GM12891 (cell line): Measurements from ENCODE around the gene PTPRO. TPM values are rescaled to one million over a fixed set of nuclear protein-coding genes. Genes with fewer than 3 reads are reported as not detected.

Experiments
- DNase-seq: peaks from one replicate; pipeline ENCODE4 v3.0.0; 2011; ENCODE audit warnings: low spot score; ENCODE audit not compliant: insufficient read length
- FAIRE-seq: peaks from 2 replicates; lab custom pipeline; 2011; peaks lifted over from hg19 to GRCh38; lab: Jason Lieb, UNC
- PAX5 ChIP-seq: IDR thresholded peaks from 2 replicates; pipeline ENCODE4 v1.6.1; 2011; ENCODE audit warnings: low read length, moderate library complexity, mild to moderate bottlenecking; ENCODE audit not compliant: insufficient read depth, severe bottlenecking
- POLR2A ChIP-seq: IDR thresholded peaks from 2 replicates; pipeline ENCODE4 v1.6.1; 2011; ENCODE audit warnings: low read depth, low read length, control low read depth
- POLR2AphosphoS5 ChIP-seq: IDR thresholded peaks from 2 replicates; pipeline ENCODE4 v1.6.1; 2011; ENCODE audit warnings: low read depth, low read length, control low read depth
- POU2F2 ChIP-seq: IDR thresholded peaks from 2 replicates; pipeline ENCODE4 v1.6.1; 2011; ENCODE audit warnings: low read depth, mild to moderate bottlenecking, control low read depth, low read length, moderate library complexity
- SPI1 ChIP-seq: IDR thresholded peaks from 2 replicates; pipeline ENCODE4 v1.6.1; 2011; ENCODE audit warnings: low read depth, low read length, control low read depth
- TAF1 ChIP-seq: IDR thresholded peaks from 2 replicates; pipeline ENCODE4 v1.6.1; 2011; ENCODE audit warnings: low read depth, low read length, control low read depth
- polyA plus RNA-seq: library from polyadenylated mRNA; unstranded; fragments of >200 nt; gene quantifications from one replicate; pipeline ENCODE4 v1.2.1, GENCODE V29; 2012; ENCODE audit warnings: low read depth, missing spikeins, inconsistent platforms; ENCODE audit not compliant: missing spikeins

The PTPRO gene
- 3.7 TPM for polyA plus RNA-seq

DNA sequence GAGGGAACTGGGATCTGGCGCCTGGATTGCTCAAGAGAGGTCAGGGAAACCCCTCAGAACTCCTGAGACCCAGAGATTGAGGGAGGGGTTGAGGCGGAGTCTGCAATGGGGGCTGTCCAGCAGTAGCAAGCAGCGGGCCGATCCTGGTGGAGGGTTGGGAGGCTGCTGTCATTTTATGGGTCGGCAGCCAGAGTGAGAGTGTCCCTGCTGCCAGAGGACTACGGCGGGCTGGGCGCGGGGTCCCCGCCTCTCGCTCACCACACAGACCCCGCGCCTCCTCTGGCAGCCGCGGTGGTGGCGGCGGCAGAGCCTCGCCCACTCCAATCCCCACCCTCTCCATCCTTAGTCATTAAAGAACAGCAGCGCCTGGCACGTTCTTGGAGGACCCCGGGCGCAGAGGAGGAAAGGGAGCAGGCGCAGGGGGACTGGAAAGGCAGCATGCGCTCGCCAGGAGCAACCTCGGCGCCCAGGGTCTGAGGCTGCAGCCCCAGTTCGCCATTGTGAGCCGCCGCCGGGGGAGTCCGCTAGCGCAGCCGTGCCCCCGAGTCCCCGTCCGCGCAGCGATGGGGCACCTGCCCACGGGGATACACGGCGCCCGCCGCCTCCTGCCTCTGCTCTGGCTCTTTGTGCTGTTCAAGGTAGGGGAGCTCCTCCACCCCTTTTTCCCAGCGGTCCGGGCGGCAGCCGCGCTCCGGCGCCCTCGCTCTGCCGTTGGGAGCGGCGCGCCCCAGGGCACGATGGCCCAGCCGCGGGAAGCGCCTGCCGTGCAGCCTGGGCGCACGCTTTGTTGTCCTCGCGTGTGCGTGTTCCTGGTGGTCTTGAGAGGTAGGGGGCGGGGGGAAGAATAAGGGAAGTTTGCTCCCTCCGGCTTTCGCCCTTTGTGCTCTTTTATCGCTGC, at the start of gene PTPRO:
PTPRO (plus strand) TSS at position 345 of the 898 bp plus-strand sequence.
- TF ChIP-seq POLR2A: no peak
- TF ChIP-seq POLR2AphosphoS5: no peak
- TF ChIP-seq PAX5: no peak
- TF ChIP-seq TAF1: no peak
- TF ChIP-seq SPI1: no peak
- TF ChIP-seq POU2F2: no peak
- DNase-seq: peak; percentile 6
- no peak for FAIRE-seq

DNA sequence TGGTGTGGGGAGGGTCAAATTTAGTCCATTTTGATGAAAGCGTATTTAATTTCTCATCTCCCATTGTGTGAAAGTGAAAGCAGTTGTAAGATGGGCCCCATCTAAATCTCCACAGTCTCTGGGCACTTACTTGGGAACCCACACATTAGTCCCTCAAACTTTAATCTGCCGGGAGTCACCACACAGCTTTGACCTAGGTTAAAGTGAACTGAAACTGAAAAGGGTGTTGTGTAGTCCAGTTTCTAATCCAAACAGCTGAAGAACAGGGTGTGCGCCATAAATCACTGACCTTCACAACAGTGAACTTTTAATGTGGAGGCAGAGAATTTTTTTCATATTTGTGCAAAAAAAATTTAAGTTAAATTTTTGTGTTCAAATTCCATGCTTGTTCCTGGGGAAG, 48.4 kb upstream of the PTPRO start:
- FAIRE-seq (no peak), DNase-seq (no peak)

DNA sequence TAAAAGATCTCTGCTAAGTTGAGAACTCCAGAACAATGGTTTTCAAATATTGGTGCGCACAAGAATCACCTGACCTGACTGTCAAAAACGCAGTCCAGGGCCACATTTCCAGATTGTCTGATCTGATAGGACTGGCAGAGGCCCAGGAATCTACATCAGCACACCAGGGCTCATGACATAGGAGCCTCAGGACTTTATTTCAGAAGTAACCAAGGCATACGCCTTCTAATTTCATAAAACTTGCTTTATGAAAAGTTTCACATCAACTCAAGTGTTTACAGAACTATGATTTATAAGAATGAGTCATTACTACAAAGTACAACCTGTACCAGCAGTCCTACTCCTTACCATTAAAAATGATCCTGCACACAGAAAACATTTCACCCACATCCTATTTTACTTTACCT, 47.7 kb upstream of the PTPRO start:
- no peak for DNase-seq
- TF ChIP-seq POU2F2 (no peak), TAF1 (no peak), SPI1 (no peak), POLR2AphosphoS5 (no peak), POLR2A (no peak), PAX5 (no peak)
- FAIRE-seq: no peak

More for the DNA sequence above, 48.4 kb upstream of the PTPRO start:
- TF ChIP-seq POLR2AphosphoS5: no peak
- TF ChIP-seq SPI1: peak; percentile 19; the same call in 1 of the 2 replicates

DNA sequence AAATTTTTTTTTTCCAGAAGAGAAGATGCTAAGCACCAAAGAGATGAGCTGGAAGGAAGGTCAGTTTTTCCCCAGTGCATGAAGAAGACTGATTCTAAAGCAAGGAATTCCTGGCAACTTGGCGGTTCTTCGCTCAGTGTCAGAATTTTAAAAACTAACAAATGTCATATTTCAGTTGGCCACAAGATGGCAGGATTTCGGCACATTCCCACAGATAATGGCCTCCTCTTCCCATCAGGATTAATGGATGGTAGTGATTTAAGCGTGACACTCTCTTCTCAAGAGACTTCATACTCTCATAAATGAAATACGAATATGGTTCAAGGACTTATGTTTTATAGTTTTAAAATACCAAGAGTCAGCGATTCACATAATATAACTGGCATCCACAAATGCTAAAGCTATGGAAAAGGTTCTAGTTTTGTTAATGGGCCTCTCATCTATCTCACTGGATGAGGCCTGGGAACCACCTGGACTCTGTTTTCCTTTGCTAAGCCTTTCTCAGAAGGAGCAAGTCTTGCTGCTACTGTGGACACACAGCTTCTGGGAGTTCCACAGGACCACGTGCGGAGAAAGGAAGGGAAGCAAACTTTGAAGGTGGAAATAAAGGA, 46.1 kb upstream of the PTPRO start:
- DNase-seq: no peak
- TF ChIP-seq PAX5 (no peak), POLR2A (no peak), TAF1 (no peak), POLR2AphosphoS5 (no peak), SPI1 (no peak), POU2F2 (no peak)
- FAIRE-seq: no peak

DNA sequence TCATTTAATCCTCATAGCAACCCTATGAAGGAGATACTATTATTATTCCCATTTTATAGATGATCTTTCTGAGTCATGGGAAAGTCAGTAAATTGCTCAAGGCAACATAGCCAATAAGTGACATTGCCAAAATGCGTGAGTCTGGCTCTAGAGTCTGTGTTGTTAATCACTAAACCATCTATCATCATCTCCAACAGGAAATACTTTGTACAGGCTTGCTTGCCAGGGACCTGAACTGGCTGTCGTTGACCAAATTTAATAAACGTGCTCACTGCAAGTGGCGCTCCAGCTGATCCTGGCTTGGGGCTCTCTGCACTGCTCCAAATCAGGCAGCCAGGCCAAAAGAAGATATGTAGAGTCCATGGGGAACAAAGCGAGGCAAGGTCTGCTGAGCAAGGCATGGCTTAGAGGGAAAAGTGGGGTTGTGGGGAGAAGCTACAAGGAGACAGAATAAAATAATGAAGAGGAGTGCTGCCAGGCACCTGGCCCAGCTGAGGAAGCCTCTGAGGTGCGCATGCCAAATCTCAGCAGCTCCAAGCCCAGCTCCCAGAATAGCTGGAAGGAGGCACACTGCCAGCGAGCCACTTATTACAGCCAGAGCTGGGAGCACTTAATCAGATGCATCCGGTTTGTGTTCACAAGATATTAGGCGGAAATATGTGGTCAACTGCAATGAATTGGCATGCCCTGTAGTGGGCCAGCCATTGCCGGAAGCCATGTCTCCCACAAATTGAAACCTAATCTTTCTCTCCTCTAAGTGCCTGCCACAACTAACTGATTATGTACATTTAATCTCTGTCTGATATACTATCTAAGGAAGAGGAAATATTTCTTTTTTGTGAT, 43.3 kb upstream of the PTPRO start:
- FAIRE-seq (no peak), DNase-seq (no peak)
- no peak for TF ChIP-seq PAX5
- no peak for TF ChIP-seq POLR2AphosphoS5
- TF ChIP-seq POLR2A: no peak
- TF ChIP-seq POU2F2: no peak
- no peak for TF ChIP-seq TAF1
- TF ChIP-seq SPI1: no peak

DNA sequence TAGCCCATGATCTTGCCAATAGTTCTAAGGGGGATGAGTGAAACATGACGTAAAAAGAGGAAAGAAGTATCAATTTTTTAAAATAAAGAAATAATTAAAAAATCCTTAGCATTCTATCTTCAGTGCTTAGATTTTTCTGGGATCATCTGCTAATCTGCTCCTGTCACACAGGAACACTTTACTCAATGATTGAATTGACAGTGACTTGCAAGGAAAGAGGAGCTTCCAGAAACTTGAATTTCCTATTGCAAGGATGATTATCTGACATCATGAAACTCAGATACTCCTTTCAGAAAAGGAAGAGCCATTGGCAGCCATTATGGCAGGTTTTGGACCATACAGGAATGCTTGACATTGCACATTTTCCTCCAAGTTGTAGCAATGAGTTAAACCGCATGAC, 41.4 kb upstream of the PTPRO start:
- DNase-seq (no peak), FAIRE-seq (no peak)
- TF ChIP-seq SPI1: no peak
- no peak for TF ChIP-seq POU2F2
- no peak for TF ChIP-seq POLR2A
- TF ChIP-seq TAF1: no peak
- TF ChIP-seq POLR2AphosphoS5: no peak
- no peak for TF ChIP-seq PAX5

DNA sequence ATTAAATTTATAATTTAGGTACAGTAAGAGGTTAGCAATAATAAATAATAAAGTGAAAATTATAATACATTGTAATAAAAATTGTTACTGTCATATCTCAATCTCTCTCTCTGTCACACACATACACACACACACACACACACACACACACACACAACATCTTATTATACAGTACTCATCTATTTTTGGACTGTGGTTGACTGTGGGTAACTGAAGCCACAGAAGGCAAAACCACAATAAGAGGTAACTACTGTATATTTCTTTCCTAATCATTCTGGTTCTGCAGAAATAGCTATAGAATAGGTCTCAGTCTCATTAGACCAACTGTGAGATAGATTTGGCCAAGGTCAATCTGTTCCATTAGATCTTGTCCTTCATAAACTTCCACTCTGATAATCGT, 33.1 kb upstream of the PTPRO start:
- no peak for TF ChIP-seq SPI1
- TF ChIP-seq POLR2AphosphoS5: no peak
- FAIRE-seq (no peak), DNase-seq (no peak)

DNA sequence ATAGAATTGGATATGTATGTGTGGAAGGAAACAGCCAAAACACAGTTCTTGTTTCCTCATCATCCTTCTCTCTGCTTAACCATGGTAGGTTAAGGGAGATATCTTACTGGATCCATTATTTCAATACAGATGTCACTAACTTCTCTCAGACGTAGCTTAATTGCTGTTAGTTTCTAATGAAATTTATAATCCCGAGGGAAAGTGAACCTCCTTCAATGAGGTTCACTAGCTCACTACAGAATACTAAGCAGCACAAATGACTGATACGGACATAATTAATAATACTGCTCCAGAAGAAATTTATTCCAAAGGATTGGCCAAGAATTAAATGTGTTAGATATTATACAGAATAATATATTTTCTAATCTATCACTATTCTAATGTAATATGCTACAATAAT, 28.6 kb upstream of the PTPRO start:
- FAIRE-seq: no peak
- DNase-seq: no peak
- TF ChIP-seq POU2F2 (no peak), POLR2AphosphoS5 (no peak), POLR2A (no peak), SPI1 (no peak), PAX5 (no peak), TAF1 (no peak)

DNA sequence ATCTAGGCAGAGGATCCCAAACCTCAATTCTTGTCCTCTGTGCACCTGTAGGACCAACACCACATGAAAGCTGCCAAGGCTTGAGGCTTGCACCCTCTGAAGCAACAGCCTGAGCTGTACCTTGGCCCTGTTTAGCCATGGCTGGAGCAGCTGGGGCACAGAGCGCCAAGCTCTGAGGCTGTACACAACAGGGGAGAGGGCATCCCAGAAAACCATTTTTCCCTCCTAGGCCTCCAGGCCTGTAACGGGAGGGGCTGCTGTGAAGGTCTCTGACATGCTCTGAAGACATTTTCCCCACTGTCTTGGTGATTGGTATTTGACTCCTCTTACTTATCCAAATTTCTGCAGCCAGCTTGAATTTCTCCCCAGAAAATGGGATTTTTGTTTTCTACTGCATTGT, 22.4 kb upstream of the PTPRO start:
- TF ChIP-seq POLR2AphosphoS5 (no peak), SPI1 (no peak), POU2F2 (no peak), TAF1 (no peak), PAX5 (no peak), POLR2A (no peak)
- DNase-seq: no peak
- FAIRE-seq: no peak

DNA sequence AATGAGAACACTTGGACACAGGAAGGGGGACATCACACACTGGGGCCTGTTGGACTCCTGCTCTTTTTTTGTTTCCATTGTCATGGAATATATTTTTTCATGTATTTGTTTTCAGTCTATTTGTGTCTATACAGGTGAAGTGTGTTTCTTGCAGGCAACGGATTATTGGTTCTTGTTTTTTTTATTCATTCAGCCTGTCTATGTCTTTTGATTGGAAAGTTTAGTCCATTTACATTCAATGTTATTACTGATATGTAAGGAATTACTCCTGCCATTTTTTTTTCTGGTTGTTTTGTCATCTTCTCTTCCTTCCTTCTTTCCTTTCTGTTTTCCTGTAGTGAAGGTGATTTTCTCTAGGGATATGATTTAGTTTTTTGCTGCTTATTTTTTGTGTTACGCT, 18.0 kb upstream of the PTPRO start:
- DNase-seq (no peak), FAIRE-seq (no peak)
- TF ChIP-seq POLR2A (no peak), POU2F2 (no peak), SPI1 (no peak), POLR2AphosphoS5 (no peak), PAX5 (no peak), TAF1 (no peak)
